Naive thymus-derived CD8-positive, alpha-beta T cell (primary cell): ENCODE results near the gene CDH3. TPM values are rescaled to one million over a fixed set of nuclear protein-coding genes. Genes with fewer than 3 reads are reported as not detected.

Source experiments
- polyA plus RNA-seq, 3 donors: library from polyadenylated mRNA; unstranded; fragments of 300-500 nt; fragmentation: Illumina TruSeq; gene quantifications; one replicate each; pipeline ENCODE4 v1.2.3, GENCODE V29; 2021
- total RNA-seq, 8 experiments: library from RNA in 2 of 8; stranded (reverse) in 2 of 8; gene quantifications; one replicate each; pipeline ENCODE4 v1.2.3 and lab custom pipeline; 2021 to 2026

Gene CDH3
- total and polyA plus RNA-seq, 5 experiments from 2014 or later, result 0.29 to 0.60 TPM; not detected in 3

Other genes starting within 250 kb of the CDH3 start
- gene SMPD3, start 196.8 kb upstream of the CDH3 start, total RNA-seq, result under 1 TPM; 0.27 to 0.88 TPM
- gene SMPD3, start 196.8 kb upstream of the CDH3 start, polyA plus RNA-seq, result 1 to 10 TPM in 1 of 3 donors, under 1 TPM in 2; 0.80 to 3.5 (median 0.94) TPM
- gene ZFP90, start 106.0 kb upstream of the CDH3 start, total RNA-seq, result 10 to 100 TPM; 54.2 to 55.7 TPM
- gene ZFP90, start 106.0 kb upstream of the CDH3 start, polyA plus RNA-seq, result 10 to 100 TPM; 25.2 to 29.2 (median 29.1) TPM
- gene CDH1, start 92.0 kb downstream of the CDH3 start, total RNA-seq, result not detected
- gene CDH1, start 92.0 kb downstream of the CDH3 start, polyA plus RNA-seq, result 1 to 10 TPM in 1 of 3 donors, not detected in 2; 1.4 TPM
- gene TANGO6, start 198.2 kb downstream of the CDH3 start, total RNA-seq, result 10 to 100 TPM; 33.7 to 34.8 TPM
- gene TANGO6, start 198.2 kb downstream of the CDH3 start, polyA plus RNA-seq, result 10 to 100 TPM; 12.7 to 16.1 (median 15.0) TPM